Omental fat pad (tissue), 4 donors: ENCODE results near the gene MYO18A. TPM values are rescaled to one million over a fixed set of nuclear protein-coding genes. Genes with fewer than 3 reads are reported as not detected.

Experiments
- ATAC-seq: fragments of 150-250 bp; one replicate; pipeline ENCODE4 v1.9.1; 2016; ENCODE audit warnings: mild to moderate bottlenecking, moderate library complexity; ENCODE audit not compliant: low FRiP score
- DNase-seq: peaks from one replicate; pipeline ENCODE4 v3.0.0-alpha.2; 2019; ENCODE audit warnings: low spot score
- total RNA-seq, 4 donors: library from RNA; depleted of rRNA; stranded (reverse); fragments of >200 nt; gene quantifications; one replicate each; pipeline ENCODE4 v1.1.0, GENCODE V29; 2016
- TF ChIP-seq, protein P1 (sequence below), 3 donors: fragments of 450-650 bp; IDR thresholded peaks; one replicate each; pipeline ENCODE4 v1.5.1; 2016 to 2017; ENCODE audit warnings: antibody characterized with exemption in 3 of 3, mild to moderate bottlenecking in 3 of 3, moderate library complexity in 2 of 3

Gene MYO18A
- total RNA-seq, 4 donors from 2014 or later = 33.1 to 99.0 (median 50.6) TPM

DNA sequence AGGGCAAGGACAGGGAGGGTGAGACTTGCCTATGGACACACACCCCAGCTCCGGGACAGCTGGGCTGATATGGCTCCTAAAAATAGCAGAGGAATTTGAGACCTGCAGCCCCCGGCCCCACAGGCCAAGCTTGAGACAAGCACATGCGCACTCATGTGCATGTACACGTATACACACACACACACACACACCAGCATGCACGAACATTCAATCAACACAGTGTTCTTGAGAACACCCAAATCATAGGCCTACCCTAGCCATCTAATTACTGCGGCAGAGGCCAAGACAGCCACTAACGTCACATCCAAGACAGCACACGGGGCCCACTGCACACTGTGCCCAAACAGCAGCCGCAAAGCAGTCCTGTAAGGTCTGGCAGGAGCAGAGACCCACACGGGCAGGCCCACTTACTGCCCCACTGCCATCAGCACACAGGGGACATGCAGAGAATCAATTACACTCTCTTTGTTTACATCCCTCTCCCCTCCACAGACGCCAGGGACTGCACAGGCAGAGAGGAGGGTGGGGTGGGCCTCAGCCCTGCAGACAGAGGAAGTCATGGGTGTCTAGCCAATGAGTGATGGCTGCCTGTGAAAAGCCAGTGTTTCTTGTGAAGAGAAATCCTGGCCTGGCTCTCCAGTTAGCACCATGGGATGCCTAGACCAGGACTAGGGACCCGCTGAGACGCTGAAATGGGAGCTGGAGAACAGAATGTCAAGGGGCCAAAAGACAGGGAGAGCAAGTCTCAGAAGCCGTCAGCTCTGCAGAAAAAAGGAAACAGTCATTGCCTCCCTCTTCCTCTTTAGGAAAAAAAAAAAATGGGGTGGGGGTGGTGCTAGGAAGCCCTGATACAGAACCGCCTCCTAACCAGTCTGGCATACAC is 39.3 kb downstream of the MYO18A start:
- DNase-seq (no peak), ATAC-seq (peak; percentile 2)
- TF ChIP-seq, protein P1, sequence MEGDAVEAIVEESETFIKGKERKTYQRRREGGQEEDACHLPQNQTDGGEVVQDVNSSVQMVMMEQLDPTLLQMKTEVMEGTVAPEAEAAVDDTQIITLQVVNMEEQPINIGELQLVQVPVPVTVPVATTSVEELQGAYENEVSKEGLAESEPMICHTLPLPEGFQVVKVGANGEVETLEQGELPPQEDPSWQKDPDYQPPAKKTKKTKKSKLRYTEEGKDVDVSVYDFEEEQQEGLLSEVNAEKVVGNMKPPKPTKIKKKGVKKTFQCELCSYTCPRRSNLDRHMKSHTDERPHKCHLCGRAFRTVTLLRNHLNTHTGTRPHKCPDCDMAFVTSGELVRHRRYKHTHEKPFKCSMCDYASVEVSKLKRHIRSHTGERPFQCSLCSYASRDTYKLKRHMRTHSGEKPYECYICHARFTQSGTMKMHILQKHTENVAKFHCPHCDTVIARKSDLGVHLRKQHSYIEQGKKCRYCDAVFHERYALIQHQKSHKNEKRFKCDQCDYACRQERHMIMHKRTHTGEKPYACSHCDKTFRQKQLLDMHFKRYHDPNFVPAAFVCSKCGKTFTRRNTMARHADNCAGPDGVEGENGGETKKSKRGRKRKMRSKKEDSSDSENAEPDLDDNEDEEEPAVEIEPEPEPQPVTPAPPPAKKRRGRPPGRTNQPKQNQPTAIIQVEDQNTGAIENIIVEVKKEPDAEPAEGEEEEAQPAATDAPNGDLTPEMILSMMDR (IDR thresholded peaks at IDR 0.05) = no peak

- peak; percentile 77 for ATAC-seq
- TF ChIP-seq, protein P1 (IDR thresholded peaks at IDR 0.05) = no peak
Measured at GRCh38 chr17:29140051-29140621, 40.1 kb downstream of the MYO18A start.

GRCh38 chr17:29138971-29139691 is 41.1 kb downstream of the MYO18A start:
- TF ChIP-seq, protein P1 (IDR thresholded peaks at IDR 0.05) = no peak
- ATAC-seq (peak; percentile 22), DNase-seq (no peak)

More at GRCh38 chr17:29140051-29140621, 40.1 kb downstream of the MYO18A start:
- DNase-seq = no peak

DNA sequence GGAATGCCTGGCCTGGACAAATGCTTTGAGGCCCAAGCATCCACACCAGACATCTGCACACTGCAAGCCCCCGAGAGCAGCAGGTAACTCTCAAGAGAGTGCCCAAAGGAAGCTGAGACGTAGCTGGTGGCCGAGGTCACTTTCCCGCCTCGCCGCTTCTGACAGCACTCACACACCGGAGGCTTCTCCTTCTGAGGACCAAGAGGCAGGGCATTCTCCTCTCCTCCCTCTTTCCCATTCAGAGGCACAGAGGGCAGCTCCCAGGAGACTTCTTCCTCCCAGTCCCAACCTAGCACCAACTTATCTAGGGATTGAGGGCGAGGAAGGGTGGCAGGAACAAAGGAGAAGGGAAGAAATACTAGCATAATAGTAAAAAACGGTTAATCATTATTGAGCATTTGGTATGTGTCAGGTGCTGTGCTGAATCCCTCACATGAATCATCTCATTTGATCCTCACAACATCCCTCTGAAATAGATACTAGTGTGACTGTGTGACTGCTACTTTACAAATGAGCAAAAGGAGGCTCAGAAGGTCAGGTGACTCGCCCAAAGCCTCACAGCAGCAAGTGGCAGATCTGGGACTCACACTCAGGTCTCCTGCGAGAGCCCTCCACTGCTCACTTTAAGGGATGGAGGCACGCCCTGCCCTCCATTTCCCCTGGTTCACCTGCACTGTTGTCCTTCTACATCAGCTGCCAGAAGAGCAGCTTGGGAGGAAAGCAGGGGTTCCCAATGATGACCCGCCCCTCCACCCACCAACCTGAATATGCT is 41.8 kb downstream of the MYO18A start:
- no peak for DNase-seq
- no peak for ATAC-seq
- TF ChIP-seq, protein P1 (IDR thresholded peaks at IDR 0.05) = no peak

DNA sequence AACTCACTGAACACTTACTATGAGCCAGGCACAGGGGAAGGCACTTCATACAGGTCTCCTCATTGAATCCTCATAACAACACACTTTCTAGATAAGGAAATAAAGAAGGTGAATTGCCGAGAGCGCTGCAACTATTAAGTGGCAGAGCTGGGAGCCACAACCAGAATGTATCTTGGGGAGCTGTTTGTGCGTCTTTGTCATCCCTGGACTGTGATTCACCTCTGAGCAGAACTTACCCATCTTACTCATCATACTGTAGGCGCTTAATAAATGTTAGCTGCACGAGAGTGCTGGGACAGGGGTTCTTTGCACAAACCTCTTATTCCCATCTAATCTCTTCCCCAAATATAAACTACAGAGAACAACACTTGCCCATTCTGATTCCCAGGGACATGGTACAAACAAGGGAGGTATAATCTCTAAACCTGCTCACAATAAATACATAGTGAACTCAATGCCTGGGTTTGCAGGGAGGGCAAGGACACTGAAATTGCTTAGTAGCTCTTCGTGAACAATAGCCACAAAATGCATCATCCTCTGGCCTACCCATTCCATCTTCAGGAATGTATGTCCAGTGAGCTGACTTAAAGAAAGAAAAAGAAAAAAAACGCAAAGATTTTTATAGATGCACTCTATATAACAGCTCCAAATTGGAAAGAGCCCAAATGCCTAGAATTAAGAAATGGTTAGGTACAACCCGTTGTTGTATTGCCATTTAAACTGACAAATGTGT is 43.0 kb downstream of the MYO18A start:
- TF ChIP-seq, protein P1 (IDR thresholded peaks at IDR 0.05) = no peak
- ATAC-seq = no peak
- DNase-seq = no peak

DNA sequence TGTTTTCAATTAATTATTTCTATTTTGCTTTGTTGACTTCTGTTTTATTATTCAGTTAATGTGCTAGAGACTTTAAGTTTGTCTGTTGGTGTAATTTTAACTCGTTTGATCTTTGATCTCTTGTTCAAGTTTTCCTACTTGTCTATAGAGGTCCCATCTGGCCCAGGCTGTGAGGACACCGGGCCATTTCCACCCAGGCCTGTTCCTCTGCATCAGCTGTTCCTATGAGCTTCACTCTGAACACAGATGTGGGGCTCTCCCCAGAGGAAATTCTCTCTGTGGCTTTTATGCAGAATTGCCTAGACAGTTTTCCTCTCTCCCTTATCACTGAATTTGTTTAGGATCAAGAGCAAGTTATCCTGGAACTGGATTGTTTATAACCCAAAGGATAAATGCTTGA is 44.7 kb downstream of the MYO18A start:
- DNase-seq (no peak), ATAC-seq (no peak)
- TF ChIP-seq, protein P1 (IDR thresholded peaks at IDR 0.05) = no peak
